Pulmonary artery endothelial cell (primary cell): Measurements from ENCODE around the gene NFATC2. TPM values are rescaled to one million over a fixed set of nuclear protein-coding genes. Genes with fewer than 3 reads are reported as not detected.
A peak's percentile ranks its signal among the peaks of the same experiment; 100 is the strongest.
"Not testable (repeated sequence)": the region's sequence is repeated elsewhere in the genome, so short reads cannot be mapped to it uniquely, and the experiment has no call there.

Source experiments
- DNase-seq: peaks from one replicate; pipeline ENCODE4 v3.0.0-alpha.2; 2011; ENCODE audit warnings: low read depth, low spot score
- total RNA-seq: library from RNA; depleted of rRNA; stranded (reverse); fragments of >200 nt; gene quantifications from 2 replicates; pipeline ENCODE4 v1.2.3, GENCODE V29; 2014

NFATC2 gene
- total RNA-seq, 1 donor from 2014 or later: 1.6 TPM

DNA sequence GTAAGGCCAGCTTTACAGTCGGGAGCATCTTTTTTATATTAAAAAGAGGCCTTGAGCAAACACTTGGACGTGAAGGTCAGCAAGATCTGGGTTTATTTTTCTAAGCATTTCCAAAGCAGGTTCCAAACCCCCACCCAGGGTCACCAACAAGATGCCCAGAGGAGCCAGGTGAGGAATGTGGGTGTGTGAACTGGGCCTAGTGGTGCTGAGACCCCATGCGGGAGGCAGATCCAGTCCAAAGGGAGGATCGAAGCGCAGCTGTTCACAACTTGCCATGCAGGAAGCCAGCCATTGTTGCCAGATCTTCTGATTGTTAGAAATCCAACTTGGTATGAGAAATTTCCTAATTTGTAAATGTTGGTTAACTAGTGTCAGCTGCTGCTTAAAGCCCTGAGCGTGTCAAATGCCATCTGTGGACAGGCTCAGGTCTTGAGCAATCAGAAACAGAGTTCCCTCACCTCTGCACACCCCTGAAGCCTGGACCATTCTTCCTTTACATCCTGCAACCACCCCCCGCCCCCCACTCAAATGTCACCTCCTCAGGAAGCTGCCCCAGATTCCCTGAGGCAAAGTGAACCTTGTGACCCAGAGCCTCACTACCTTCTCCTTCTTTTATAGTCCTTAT lies 46.5 kb downstream of the NFATC2 start:
- no peak for DNase-seq

DNA sequence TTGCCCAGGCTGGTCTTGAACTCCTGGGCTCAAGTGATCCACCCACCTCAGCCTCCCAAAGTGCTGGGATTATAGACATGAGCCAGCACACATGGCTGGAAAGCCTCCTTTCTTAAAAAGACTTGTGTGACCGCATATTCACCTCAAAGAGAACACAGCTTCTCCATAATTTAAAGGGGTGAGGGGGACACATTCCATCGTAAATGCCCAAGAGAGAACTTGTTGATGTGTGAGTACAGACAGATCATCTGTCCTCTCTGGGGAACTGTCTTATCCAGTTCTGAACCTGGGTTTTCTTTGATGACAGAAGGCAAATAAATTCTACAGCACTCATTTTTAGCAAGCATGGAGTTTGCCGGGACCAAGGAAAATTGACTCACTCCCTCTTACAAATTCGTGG lies 47.2 kb downstream of the NFATC2 start:
- DNase-seq: no peak

DNA sequence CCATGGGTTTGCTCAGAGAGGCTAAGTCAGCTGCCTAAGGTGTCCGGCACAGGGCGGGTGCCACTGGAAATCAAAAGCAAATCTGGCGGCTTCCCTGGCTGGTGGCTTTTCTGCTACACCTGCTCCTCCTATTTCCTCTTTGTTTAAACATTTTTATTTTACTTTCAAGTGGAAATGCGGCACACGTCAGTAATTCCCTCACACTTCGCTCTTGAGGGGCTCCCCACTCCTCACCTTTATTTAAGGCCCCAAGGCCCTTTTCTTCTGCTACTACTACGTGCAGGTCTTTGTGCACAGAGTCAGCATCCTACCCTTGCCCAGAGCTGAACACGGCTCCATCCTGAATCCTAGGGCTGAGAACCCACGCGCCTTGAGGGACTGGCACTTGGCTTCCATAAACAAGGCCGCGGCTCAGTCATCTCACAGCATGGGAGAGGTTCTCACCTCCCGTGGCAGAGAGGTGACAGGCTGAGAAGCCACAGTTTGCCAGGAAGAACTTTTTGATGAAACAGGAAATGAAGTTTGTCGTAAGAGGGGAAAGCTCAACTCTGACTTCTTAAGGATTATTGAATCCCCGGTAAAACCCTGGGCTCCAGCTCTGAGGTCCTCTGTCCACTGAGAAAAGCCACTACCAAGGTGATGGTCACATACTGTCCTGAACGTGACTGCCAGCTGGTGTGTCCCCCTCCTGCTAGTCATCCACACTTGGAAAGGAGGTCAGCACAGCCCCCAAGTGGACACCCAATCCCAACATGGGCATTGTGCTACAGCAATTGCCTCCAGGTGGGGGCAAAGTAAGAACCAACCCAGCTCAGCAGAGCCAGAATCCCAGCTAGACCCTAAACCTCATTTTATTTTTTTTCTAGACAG lies 48.0 kb downstream of the NFATC2 start:
- no peak for DNase-seq

DNA sequence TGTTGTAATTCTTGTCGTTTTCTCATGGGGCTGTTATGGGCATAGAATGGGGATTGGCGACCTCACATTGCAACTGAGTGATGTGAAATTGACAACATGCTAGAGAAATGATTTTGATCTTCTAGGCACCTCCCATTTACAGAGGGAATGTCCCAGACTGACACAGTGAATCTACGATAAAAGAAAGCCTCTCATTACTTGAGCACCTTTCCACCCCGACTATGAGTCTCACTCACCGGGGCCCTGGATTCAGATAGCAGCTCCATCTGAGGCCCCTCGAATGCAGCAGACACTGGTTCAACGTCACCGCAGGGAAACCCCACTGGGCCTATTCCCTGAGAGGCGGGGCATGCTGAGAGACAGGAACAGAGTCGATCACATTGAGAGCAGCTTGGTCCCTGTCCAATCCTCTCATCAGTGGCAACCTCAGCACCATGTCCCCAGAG lies 49.1 kb downstream of the NFATC2 start:
- no peak for DNase-seq

DNA sequence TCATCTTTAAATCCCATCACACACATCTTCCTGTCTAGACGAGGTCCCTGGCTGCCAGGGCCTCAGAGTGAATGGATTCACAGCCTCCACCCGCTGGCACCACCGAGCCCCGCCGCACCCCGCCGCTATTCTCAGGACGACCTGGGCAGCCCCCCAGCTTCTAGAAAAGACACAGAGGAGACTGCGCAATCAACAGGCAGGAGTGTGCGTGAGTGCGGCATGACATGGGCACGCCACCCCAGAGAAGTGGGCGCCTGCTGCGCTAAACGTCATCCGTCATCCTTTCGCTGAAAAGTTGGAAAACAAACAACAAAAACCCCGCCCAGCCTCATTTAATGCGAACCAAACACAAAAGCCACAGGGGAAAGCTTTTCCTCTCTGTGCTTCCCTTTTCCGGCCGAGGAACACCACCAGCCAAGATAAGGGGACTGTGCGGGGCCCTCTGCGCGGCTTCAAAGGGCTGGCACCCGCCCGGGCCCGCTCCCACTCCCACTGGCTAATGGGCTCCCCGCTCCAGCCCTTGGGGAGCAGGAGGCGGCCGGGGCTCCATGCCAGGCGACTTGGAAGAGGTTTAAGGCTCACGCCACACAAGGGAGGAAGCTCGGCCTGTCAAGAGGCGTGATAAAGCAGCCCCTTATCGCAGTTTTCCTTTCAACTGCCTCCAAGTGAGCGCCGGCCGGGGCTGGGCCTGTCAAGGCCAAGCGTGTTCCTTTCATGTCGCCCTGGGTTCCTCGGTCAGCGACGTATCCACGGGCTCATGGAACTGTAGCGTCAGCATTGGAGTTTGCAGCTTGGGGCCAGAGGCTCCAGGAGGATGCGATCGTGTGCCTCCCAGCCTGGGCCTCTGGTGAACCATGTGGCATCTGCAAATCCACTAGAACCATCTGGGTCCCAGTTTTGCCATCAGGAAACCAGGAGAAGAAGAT lies 50.1 kb downstream of the NFATC2 start:
- DNase-seq: peak; percentile 80

DNA sequence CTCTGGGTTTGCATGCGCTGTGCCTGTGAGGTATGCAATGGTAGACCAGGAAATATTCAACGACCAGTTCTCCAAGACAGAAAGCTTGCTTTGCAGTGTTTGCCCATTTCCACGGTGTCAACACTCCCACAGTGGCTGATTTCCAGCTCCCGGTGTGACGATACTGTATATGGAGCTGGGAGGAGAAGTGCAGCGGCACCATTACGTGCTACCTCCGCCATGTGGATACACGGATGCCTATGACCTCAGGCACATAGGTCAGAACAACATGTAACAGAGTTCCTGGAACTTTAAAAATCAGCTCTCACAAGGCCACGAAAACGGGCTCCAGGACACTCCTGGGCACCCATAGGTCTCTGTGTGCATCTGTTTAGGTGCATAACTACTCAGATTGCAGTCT lies 51.1 kb downstream of the NFATC2 start:
- DNase-seq: no peak

DNA sequence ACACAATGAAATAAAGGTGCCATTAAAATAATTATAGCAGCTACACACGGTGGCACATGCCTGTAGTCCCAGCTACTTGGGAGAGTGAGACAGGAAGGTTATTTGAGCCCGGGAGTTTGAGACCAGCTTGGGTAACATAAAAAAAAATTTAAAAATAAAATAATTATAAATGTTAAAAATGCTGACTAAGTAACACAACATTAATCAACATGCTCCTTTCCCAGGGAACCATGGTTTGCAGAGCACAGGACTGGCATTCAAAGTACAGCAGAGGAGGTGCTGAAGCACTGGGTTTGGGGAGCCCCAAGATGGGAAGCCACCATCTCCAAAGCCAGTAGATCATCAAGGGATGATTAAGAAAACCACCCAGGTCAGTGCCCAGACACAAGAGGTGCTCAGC lies 51.9 kb downstream of the NFATC2 start:
- DNase-seq: no peak

DNA sequence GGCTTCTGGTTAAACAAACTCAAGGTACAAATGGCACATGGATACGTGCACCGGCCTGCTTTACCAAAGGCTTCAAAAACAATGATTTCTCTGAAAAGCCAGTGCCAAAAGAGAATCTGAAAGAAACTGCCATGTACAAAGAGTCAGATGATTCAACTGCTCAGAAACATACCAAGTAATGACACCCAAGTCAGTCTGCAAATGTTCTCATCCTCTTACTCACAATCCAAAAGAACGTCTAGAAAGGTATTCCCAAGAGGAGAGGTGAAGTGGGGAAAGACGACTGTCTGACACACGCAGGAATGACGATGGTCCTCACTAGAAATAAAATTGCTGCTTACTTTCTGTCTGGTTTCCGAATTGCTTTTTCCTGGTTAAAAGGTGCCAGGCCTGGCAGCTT lies 52.9 kb downstream of the NFATC2 start:
- DNase-seq: no peak

DNA sequence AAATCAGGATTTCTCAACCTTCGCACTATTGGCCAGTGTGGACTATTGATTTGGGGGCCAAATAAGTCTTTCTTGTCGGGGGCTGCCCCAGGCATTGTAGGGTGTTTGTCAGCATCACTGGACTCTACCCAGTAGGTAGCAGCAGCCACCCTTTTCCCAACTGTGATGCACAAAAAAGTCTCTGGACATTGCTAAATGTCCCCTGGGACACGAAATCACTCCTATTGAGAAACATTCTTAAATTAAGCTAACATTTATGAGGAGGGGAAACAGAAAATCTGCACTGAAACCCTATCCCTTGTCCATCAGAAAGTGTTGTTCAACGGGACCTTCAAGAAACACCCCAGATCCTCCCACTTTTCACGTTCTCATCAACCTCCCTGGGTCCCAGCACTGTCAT lies 54.2 kb downstream of the NFATC2 start:
- DNase-seq: no peak

DNA sequence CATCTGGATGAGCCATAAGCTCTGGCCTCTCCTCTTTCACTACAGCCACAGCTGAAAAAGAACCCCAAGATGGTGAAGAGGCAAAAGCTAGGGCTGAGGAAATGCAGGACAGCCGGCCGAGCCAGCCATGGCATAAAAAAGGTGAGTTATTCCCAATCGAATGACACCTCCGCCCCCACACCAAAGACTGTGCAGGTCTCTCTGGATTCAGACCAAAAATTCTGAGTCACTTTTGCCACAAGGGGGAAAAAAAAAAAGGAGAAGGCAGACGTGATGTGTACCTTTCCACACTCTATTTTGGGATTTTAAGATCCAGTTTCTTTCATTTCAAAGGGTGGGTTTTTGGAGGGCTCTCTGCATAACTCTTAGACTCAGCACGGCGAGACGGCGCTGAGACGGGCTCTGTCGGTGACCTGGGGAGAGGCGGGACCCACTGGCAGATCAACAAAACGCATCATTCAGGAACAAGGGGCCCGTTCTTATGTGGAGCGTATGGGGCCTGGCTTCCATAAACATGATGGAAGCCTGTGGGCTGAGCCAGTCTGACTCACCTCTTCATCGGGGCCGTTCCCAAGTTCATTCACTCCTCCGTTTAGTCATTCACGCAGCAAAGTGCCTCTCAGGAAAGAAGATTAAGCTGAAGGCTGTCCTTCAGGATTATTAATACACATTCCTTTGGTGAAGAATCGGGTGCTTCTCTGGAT lies 54.8 kb downstream of the NFATC2 start:
- DNase-seq: no peak

DNA sequence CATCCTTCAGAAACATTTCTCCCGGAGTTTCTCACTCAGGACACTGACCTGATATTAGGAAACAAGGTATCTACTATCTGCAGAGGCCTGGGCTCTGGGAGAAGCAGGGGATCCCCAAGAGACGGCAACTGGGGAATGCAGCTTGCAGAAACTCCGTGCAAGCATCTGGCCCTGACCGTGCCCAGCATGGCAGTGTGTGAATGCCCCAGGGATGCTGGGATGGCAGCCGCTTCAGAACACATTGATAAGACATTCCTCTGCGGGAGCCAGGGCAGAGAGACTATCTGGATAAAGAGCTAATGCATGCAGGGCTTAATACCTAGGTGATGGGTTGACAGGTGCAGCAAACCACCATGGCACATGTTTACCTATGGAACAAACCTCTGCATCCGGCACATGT lies 55.4 kb downstream of the NFATC2 start:
- DNase-seq: no peak

DNA sequence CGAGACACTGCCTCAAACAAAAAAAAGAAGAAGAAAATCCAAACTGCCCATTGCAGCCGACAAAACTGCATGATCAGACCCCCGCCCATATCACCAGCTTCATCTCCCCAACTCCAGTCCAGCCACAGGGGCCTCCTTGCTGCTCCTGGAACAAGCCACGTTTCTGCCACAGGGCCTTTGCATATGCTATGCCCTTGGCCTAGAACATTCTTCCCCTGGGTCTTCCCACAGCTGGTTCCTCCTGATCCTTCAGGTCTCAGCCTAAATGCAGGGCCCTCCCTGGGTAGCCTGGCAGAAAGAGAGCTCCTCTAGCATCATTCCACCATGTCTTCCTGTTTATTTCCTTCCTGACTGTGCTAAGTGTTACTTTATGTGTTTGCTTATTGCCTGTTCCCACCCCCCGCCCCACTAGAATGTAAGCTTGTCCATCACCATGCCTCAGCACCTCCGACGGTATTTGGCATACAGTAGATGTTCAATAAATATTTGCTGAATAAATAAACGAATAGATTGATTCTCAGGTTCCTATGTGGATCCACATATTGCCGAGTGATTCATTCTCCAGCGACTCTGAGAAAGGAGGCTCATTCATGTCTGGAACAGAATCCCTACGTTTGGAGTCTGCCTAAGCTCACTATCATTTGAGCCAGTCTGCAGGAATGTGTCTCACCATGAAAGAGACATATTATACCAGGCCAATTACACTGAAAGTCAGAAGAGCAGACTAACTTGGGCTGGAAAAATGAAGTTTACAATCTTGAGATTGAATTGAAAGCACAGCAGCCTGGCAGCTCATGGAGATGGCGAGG lies 56.1 kb downstream of the NFATC2 start:
- no peak for DNase-seq

DNA sequence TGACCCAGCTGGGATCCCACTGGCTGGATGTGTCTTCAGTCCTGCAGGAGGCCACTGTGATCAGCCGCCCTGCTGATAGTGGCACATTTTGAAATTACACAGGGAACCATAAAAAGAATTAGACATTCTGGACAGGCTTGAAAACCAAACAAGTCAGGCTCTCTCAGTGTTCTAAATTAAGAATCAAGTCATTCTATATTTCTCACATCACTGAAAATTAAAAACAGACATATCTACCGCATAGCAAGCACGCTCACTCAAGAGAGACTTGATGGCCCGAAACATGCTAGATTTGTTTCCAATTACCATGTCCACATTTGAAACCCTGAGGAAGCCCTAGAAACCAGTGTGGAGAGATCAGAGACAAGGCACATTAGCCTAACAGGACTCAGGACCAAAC lies 57.7 kb downstream of the NFATC2 start:
- DNase-seq: no peak

DNA sequence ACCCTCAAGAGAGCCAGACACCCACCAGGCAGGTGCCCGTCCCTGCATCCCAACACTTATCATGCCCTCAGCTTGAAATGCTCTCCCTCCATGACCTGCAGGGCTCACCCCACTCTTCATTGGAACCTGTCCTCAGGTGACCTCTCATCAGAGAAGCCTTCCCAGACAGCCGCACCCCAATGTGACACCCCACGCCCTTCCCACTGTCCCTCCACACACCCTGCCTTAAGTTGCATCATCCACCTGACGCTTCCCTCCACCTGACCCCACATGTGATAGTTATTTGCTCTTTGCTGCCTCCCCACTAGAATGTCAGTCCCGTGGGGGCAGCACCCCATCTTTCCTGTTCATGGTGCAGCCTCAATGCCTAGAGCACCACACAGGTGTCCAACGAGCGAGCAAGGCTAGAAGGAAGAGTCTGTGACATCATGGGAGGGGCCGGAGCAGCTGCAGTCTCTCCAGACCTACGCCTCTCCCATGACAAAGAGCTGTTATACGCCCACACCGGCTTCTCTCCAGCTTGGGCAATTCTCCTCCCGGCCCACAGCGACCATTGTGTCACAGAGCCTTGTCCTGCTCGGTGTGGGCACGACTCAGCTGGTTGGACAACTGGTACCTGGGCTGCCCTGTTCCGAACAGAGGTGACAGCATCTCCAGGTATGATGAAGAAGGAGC lies 58.2 kb downstream of the NFATC2 start:
- no peak for DNase-seq

DNA sequence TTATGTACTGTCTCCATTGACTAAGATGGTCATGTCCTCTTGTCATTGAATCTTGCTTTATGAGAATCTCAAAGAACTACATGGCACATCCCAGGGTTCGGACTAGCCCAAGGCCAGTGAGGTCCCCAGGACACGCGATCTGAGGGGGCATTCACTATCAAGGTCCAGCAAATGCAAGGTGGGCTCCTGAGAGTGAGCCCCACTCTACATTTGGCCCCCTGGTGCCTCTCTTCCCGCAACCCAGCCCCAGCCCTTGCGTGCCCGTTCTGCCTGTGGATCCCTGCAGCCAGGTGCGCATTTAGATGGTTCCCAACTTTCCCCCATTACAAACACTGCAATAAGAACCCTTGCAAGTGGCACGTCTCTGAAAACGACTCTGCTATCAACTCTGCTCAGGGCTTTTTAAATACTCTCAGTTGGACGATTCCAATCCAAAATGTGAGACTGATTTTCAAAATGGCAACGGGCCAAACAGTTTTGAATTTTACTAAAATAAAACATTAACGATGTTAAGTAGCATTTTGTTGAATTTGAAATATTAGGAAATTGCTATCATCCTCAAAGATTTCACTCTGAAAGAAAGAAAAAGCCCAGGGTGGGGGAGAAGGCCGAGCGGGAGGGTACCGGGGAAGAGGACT lies 59.6 kb downstream of the NFATC2 start:
- no peak for DNase-seq

DNA sequence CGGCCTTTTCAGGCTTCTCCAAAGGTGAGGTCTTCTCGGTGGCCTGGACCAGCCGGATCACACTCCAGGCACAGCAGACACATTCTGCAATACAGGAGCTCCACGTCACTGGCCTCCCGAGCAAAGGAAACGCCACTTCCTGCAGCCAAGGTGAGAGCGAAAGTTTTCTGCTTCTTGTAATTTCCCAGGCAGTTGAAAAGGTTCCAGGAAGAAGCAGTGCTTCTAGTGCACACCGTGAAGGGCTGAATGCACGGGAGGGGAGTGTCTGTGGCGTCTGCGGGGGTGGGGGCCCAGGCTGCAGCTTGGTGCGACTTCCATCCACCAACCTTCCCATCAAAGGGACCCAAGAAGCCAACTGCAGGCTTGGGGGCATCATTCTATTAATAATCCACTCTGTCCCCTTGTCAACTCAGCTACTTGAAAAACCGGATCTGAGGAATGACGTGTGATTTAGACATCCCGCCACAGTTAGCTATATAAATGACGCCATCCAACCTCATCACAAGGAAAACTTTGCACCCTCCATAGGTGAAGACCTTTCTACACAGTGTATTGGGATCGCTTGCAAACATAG lies 61.1 kb downstream of the NFATC2 start:
- DNase-seq: no peak

DNA sequence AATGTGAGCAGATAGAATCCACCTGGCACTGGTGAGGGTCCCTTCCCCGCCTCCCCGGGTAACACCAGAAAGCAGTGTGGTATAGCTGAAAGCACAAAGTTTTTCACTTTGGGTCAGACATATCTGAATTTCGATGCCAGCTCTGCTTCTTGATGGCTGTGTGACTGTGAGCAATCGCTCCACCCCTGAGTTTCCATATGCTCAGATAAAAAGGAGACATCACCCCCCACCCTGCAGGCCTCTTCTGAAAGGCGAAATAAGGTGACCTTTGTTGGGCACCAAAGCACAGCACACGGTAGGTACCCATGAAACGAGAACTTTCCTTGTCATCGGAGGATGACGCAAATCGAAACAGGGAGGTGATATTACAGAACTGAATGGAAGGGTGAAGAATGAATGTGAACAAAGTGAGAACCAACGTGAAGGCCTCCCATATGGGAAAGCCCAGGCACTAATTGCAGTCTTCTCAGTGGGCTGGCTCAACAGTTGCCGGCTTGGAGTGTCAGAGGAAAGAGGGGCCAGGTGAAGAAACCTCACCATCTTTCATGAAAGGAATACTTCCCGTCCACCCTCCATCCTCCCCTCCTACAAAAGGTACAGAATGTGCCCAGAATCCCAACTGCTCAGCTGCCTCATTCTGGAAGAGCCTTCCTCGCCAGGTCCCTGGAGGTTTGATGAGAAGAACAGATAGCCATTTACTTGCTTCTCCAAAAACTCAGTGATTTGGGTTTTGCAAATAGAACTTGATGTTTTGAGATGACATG lies 61.8 kb downstream of the NFATC2 start:
- no peak for DNase-seq

DNA sequence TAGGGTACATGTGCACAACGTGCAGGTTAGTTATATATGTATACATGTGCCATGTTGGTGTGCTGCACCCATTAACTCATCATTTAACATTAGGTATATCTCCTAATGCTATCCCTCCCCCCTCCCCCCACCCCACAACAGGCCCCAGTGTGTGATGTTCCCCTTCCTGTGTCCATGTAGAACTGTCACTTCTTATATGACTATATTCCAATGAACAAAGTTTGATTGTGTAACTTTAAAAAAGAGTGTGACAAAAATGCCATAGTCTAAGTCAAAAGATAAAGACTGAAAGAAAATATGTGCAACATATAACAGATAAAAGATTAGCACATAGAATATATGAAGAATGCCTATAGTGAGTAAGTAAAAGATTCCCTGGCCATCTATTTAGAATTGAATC lies 66.4 kb downstream of the NFATC2 start:
- DNase-seq: not testable (repeated sequence)
